ENCODE data around the gene TTC7B. TPM values are rescaled to one million over a fixed set of nuclear protein-coding genes. Genes with fewer than 3 reads are reported as not detected.
A peak's percentile ranks its signal among the peaks of the same experiment; 100 is the strongest.

TTC7B gene
- total and polyA plus RNA-seq, 2 of the 8 experiments (the other 6 are each of a cell fraction or from before 2014, with no cell fraction given) = 23.7 to 34.0 TPM

GRCh38 chr14:90491911-90492531, 324.2 kb downstream of the TTC7B start:
- Histone ChIP-seq H2BK20ac (ENCODE audit: low read length) (no peak overlapping the region), H4K91ac (replicated peaks; ENCODE audit: insufficient read length, low read length) (no peak overlapping the region), H2BK15ac (ENCODE audit: low read length) (0 out of 2 replicates have a peak overlapping the region, but pooled peaks have one; percentile 12), H3K4me2 (ENCODE audit: insufficient read depth in 1 of 2, low read depth in 2 of 2, low read length in 2 of 2) (no peak overlapping the region), H3K79me2 (ENCODE audit: control insufficient read depth in 1 of 2, insufficient read depth in 2 of 2, low read length in 2 of 2) (no peaks in the 10 kb centered on the region), H4K5ac (ENCODE audit: insufficient read length, low read depth, low read length) (no peak overlapping the region), H4K8ac (ENCODE audit: extremely low read depth, insufficient read depth, low read length) (no peak overlapping the region), H3K4ac (replicated peaks; ENCODE audit: insufficient read length, low read depth, low read length) (no peak overlapping the region), H2AK5ac (ENCODE audit: low read depth, low read length) (no peak overlapping the region), H3K56ac (replicated peaks; ENCODE audit: insufficient read length, low read depth, low read length) (no peak overlapping the region), H3K4me3 (ENCODE audit: extremely low read depth in 1 of 4, insufficient read depth in 2 of 4, low read depth in 3 of 4, low read length in 4 of 4) (no peak overlapping the region), H3K14ac (ENCODE audit: insufficient read length) (no peak overlapping the region), H2AFZ (ENCODE audit: low read length) (no peak overlapping the region), H3K27me3 (replicated peaks in 1 of 4; ENCODE audit: control insufficient read depth in 3 of 4, extremely low read depth in 1 of 4, insufficient read depth in 3 of 4, low read length in 3 of 4) (no peaks in the 10 kb centered on the region; a peak in 1 of 7 replicates), H4K20me1 (replicated peaks in 1 of 2; ENCODE audit: control insufficient read depth in 1 of 2, insufficient read depth in 2 of 2, low read length in 2 of 2) (no peaks in the 10 kb centered on the region), H2BK120ac (replicated peaks; ENCODE audit: low read depth, low read length) (no peak overlapping the region), H3K79me1 (ENCODE audit: low read depth, low read length) (no peaks in the 10 kb centered on the region), H3K18ac (ENCODE audit: extremely low read depth, low read length) (peak overlapping the region; percentile 25), H2BK12ac (ENCODE audit: low read depth, low read length) (0 out of 2 replicates have a peak overlapping the region, but pooled peaks have one; percentile 43), H3K4me1 (replicated peaks in 1 of 4; ENCODE audit: control insufficient read depth in 3 of 4, insufficient read depth in 4 of 4, low read length in 3 of 4) (peaks cover 0 to 8% (median 5%) of the 10 kb centered on the region in 4 experiments; a peak in 6 of 7 replicates), H3K36me3 (ENCODE audit: control insufficient read depth in 2 of 4, insufficient read depth in 4 of 4, low read length in 3 of 4) (no peaks in the 10 kb centered on the region), H3K9me3 (ENCODE audit: insufficient read depth in 2 of 2, low read depth in 1 of 2, low read length in 1 of 2) (no peaks in the 10 kb centered on the region), H3K27ac (ENCODE audit: low read depth, low read length) (no peak overlapping the region), H3K23ac (ENCODE audit: insufficient read length) (no peak overlapping the region), H3K9ac (replicated peaks in 1 of 4; ENCODE audit: extremely low read depth in 1 of 4, low read depth in 3 of 4, low read length in 3 of 4) (no peak overlapping the region; a peak in 1 of 7 replicates), H2BK5ac (ENCODE audit: low read depth, low read length) (0 out of 2 replicates have a peak overlapping the region, but pooled peaks have one; percentile 63), H3K23me2 (ENCODE audit: low read depth, low read length) (no peaks in the 10 kb centered on the region)
- POLR2A ChIA-PET (ENCODE audit: partially characterized antibody) = no interaction called here
- CTCF ChIA-PET (ENCODE audit: partially characterized antibody) = interaction anchor here (0.6 to 1.4 kb wide), 4 partner anchors 9 to 215 kb away, joined by 3 to 5 read pairs (median 4); no protein-coding TSS in a partner anchor
- FAIRE-seq (no peak), DNase-seq (ENCODE audit: low read depth in 1 of 2, low spot score in 2 of 2) (no peak)
- WGBS, 2 experiments (ENCODE audit: extremely low coverage in 1 of 2, insufficient coverage in 1 of 2, insufficient read length in 1 of 2, insufficient replicate concordance in 2 of 2, low coverage in 1 of 2, low lambda C conversion rate in 2 of 2, missing lambda C conversion rate in 1 of 2) = 86% methylated on average over 11 of the region's 11 CpGs; no CpG with 5 or more reads in 1 of the 2 experiments
